IPS DF 19.7 (cell line): ENCODE measurements around the gene UBXN7.
"Not testable (repeated sequence)": the region's sequence is repeated elsewhere in the genome, so short reads cannot be mapped to it uniquely, and the experiment has no call there.

Experiments used
- DNase-seq: peaks from one replicate; pipeline ENCODE4 v3.0.0-alpha.2; 2013; ENCODE audit warnings: low read depth, low spot score

The UBXN7 gene

GRCh38 chr3:196317687-196318467 lies 114.3 kb downstream of the UBXN7 start, which contains the start of gene DYNLT2B:
Gene DYNLT2B, minus strand, starts transcription at chr3:196318240. Its CDS starts 88 bp downstream, at chr3:196318152.
- DNase-seq = no peak

GRCh38 chr3:196316799-196317686 lies 115.2 kb downstream of the UBXN7 start:
- not testable (repeated sequence) for DNase-seq

- DNase-seq = no peak
These were observed 116.4 kb downstream of the UBXN7 start for GRCh38 chr3:196315821-196316220.

DNA sequence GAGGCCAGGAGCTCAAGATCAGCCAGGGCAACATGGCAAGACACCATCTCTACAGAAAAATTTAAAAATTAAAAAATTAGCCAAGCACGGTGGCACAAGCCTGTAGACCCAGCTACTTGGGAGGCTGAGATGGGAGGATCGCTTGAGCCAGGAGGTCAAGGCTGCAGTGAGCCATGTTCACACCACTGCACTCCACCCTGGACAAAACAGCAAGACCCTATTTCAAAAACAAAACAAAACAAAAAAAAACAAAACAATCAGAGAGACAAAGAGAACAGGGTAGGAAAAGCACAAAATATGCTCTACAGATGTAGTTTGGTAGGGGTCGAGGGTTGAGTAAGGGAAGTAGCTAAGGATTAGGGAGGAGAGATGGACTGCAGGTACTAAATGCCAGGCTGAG lies 117.6 kb downstream of the UBXN7 start:
- no peak for DNase-seq

GRCh38 chr3:196314086-196314485 lies 118.1 kb downstream of the UBXN7 start:
- DNase-seq = not testable (repeated sequence)

DNA sequence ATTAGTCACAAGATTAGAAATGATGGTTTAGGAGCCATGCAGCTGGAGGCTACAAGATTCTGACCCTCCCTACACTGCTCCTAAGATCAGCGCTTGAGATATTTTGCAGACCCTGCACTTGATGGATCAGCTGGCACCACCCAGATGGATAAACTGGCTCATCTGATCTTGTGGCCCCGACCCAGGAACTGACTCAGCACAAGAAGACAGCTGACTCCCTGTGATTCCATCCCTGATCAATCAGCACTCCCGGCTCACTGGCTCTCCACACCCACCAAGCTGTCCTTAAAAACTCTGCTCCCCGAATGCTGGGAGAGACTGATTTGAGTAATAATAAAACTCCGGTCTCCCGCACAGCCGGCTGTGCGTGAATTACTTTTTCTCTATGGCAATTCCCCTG lies 129.3 kb downstream of the UBXN7 start:
- DNase-seq = not testable (repeated sequence)

DNA sequence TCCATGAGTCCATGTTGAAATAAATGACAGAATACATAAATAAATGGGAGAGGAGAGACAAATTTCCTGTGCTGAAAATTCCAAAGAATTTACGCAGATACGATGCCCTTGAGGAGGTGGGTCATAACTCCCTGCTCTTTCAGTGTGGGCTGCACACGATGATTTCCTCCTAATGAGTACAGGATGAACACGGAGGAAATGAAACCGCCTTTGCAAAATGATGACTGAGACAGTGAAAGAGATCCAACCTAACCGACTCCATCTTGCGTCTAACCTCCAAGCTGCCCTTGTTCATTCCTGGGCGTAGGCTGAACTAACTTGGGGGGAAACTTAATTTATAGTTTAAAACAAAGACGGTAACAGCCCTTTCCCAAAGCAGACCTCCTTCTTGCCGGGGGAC lies 129.7 kb downstream of the UBXN7 start:
- not testable (repeated sequence) for DNase-seq

- DNase-seq = no peak
These were observed 133.7 kb downstream of the UBXN7 start for GRCh38 chr3:196298521-196298920.
